GM12878 (cell line): ENCODE data around the gene MYD88. TPM values are rescaled to one million over a fixed set of nuclear protein-coding genes. Genes with fewer than 3 reads are reported as not detected.
A peak's percentile ranks its signal among the peaks of the same experiment; 100 is the strongest.

Experiments
- BHLHE40 ChIP-seq, 2 experiments: fragments of 450-650 bp in 1 of 2; IDR thresholded peaks; 2 replicates each; pipeline ENCODE4 v1.6.1; 2011 to 2017; ENCODE audit warnings: low read depth in 2 of 2, borderline replicate concordance in 1 of 2, improper control_type of control experiment in 1 of 2, low read length in 1 of 2, mild to moderate bottlenecking in 1 of 2
- CREM ChIP-seq: IDR thresholded peaks from 2 replicates; pipeline ENCODE4 v1.6.1; 2014; ENCODE audit warnings: antibody characterized with exemption, low read depth
- GATAD2B ChIP-seq: fragments of 450-650 bp; conservative IDR thresholded peaks from 2 replicates; pipeline ENCODE4 v1.6.1; 2017; ENCODE audit warnings: low read depth, mild to moderate bottlenecking, moderate library complexity
- MTA2 ChIP-seq: fragments of 450-650 bp; IDR thresholded peaks from 2 replicates; pipeline ENCODE4 v1.6.1; 2016; ENCODE audit warnings: low read depth, mild to moderate bottlenecking, moderate library complexity
- MXI1 ChIP-seq: fragments of 150-350 bp; IDR thresholded peaks from 2 replicates; pipeline ENCODE4 v1.6.1; 2011; ENCODE audit warnings: low read depth, mild to moderate bottlenecking, inconsistent platforms, low read length, improper control_type of control experiment
- NR2C2 ChIP-seq: IDR thresholded peaks from 2 replicates; pipeline ENCODE4 v1.6.1; 2011; ENCODE audit warnings: borderline replicate concordance, low read depth; ENCODE audit not compliant: control insufficient read depth, insufficient read length
- polyA plus RNA-seq, 11 experiments: library from polyadenylated mRNA; depleted of rRNA in 4 of 11; unstranded in 6 of 11; stranded (reverse) in 5 of 11; fragments of >200 nt; fragmentation: Nextera tagmentation in 4 of 11; fragmentation: Illumina TruSeq in 1 of 11; extraction: Ambion mirVana in 4 of 11; extraction: Trizol in 1 of 11; gene quantifications; 1 replicate in 1 of 11; 2 replicates in 10 of 11; pipeline versions ENCODE4 v1.2.1 to v1.2.3, GENCODE V29; 2011 to 2016; ENCODE audit warnings: inconsistent platforms in 2 of 11, missing spikeins in 2 of 11, low read depth in 1 of 11
- total RNA-seq, 4 experiments: library from RNA; depleted of rRNA in 3 of 4; stranded (reverse); fragments of >200 nt in 3 of 4; fragmentation: Illumina TruSeq in 1 of 4; extraction: Trizol in 1 of 4; gene quantifications; 2 replicates each; pipeline versions ENCODE4 v1.2.1 to v1.2.3, GENCODE V29; 2013 to 2021
- TF ChIP-seq, protein P1 (sequence below): fragments of 450-650 bp; IDR thresholded peaks from 2 replicates; pipeline ENCODE4 v1.6.1; 2017; ENCODE audit warnings: mild to moderate bottlenecking, moderate library complexity
- TF ChIP-seq, protein P2 (sequence below): fragments of 450-650 bp; IDR thresholded peaks from 2 replicates; pipeline ENCODE4 v1.6.1; 2016; ENCODE audit warnings: mild to moderate bottlenecking
- TF ChIP-seq, protein P3 (sequence below): IDR thresholded peaks from 2 replicates; pipeline ENCODE4 v1.6.1; 2012; ENCODE audit warnings: improper control_type of control experiment, low read depth, low read length; ENCODE audit not compliant: insufficient replicate concordance
- TF ChIP-seq, protein P4 (sequence below): IDR thresholded peaks from 2 replicates; pipeline ENCODE4 v1.6.1; 2012; ENCODE audit warnings: low read depth, low read length, improper control_type of control experiment
- TF ChIP-seq, protein P5 (sequence below): IDR thresholded peaks from 2 replicates; pipeline ENCODE4 v1.6.1; 2011; ENCODE audit warnings: mild to moderate bottlenecking, low read depth, low read length, moderate library complexity; ENCODE audit not compliant: insufficient replicate concordance

The MYD88 gene
- total and polyA plus RNA-seq, 10 of the 15 experiments (the other 5 are each of a cell fraction or from before 2014, with no cell fraction given) = 5.5 to 84.8 (median 67.5) TPM

DNA sequence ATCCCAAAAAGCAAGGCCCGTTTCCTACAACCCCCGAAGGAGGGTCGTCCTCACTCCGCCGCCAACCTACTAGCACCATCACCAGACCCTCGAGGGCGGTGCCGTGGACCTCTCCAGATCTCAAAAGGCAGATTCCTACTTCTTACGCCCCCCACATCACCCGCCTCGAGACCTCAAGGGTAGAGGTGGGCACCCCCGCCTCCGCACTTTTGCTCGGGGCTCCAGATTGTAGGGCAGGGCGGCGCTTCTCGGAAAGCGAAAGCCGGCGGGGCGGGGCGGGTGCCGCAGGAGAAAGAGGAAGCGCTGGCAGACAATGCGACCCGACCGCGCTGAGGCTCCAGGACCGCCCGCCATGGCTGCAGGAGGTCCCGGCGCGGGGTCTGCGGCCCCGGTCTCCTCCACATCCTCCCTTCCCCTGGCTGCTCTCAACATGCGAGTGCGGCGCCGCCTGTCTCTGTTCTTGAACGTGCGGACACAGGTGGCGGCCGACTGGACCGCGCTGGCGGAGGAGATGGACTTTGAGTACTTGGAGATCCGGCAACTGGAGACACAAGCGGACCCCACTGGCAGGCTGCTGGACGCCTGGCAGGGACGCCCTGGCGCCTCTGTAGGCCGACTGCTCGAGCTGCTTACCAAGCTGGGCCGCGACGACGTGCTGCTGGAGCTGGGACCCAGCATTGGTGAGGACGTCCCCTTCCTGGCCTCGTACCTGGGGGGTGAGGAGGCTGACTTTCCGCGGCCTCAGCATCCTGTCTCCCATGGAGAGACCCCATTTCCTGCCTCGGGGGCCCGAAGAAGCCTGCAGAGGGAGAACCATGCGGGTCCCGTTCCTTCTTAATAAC, at the start of gene MYD88 (continued):
- TF ChIP-seq, protein P1, sequence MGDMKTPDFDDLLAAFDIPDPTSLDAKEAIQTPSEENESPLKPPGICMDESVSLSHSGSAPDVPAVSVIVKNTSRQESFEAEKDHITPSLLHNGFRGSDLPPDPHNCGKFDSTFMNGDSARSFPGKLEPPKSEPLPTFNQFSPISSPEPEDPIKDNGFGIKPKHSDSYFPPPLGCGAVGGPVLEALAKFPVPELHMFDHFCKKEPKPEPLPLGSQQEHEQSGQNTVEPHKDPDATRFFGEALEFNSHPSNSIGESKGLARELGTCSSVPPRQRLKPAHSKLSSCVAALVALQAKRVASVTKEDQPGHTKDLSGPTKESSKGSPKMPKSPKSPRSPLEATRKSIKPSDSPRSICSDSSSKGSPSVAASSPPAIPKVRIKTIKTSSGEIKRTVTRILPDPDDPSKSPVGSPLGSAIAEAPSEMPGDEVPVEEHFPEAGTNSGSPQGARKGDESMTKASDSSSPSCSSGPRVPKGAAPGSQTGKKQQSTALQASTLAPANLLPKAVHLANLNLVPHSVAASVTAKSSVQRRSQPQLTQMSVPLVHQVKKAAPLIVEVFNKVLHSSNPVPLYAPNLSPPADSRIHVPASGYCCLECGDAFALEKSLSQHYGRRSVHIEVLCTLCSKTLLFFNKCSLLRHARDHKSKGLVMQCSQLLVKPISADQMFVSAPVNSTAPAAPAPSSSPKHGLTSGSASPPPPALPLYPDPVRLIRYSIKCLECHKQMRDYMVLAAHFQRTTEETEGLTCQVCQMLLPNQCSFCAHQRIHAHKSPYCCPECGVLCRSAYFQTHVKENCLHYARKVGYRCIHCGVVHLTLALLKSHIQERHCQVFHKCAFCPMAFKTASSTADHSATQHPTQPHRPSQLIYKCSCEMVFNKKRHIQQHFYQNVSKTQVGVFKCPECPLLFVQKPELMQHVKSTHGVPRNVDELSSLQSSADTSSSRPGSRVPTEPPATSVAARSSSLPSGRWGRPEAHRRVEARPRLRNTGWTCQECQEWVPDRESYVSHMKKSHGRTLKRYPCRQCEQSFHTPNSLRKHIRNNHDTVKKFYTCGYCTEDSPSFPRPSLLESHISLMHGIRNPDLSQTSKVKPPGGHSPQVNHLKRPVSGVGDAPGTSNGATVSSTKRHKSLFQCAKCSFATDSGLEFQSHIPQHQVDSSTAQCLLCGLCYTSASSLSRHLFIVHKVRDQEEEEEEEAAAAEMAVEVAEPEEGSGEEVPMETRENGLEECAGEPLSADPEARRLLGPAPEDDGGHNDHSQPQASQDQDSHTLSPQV = no peak
- peak; percentile 54; the same call in 1 of the 2 replicates for TF ChIP-seq MXI1
- TF ChIP-seq, protein P2, sequence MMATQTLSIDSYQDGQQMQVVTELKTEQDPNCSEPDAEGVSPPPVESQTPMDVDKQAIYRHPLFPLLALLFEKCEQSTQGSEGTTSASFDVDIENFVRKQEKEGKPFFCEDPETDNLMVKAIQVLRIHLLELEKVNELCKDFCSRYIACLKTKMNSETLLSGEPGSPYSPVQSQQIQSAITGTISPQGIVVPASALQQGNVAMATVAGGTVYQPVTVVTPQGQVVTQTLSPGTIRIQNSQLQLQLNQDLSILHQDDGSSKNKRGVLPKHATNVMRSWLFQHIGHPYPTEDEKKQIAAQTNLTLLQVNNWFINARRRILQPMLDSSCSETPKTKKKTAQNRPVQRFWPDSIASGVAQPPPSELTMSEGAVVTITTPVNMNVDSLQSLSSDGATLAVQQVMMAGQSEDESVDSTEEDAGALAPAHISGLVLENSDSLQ = no peak
- peak; percentile 47; the same call in 1 of the 2 replicates for TF ChIP-seq MTA2
- TF ChIP-seq GATAD2B = peak; percentile 83
- TF ChIP-seq, protein P3, sequence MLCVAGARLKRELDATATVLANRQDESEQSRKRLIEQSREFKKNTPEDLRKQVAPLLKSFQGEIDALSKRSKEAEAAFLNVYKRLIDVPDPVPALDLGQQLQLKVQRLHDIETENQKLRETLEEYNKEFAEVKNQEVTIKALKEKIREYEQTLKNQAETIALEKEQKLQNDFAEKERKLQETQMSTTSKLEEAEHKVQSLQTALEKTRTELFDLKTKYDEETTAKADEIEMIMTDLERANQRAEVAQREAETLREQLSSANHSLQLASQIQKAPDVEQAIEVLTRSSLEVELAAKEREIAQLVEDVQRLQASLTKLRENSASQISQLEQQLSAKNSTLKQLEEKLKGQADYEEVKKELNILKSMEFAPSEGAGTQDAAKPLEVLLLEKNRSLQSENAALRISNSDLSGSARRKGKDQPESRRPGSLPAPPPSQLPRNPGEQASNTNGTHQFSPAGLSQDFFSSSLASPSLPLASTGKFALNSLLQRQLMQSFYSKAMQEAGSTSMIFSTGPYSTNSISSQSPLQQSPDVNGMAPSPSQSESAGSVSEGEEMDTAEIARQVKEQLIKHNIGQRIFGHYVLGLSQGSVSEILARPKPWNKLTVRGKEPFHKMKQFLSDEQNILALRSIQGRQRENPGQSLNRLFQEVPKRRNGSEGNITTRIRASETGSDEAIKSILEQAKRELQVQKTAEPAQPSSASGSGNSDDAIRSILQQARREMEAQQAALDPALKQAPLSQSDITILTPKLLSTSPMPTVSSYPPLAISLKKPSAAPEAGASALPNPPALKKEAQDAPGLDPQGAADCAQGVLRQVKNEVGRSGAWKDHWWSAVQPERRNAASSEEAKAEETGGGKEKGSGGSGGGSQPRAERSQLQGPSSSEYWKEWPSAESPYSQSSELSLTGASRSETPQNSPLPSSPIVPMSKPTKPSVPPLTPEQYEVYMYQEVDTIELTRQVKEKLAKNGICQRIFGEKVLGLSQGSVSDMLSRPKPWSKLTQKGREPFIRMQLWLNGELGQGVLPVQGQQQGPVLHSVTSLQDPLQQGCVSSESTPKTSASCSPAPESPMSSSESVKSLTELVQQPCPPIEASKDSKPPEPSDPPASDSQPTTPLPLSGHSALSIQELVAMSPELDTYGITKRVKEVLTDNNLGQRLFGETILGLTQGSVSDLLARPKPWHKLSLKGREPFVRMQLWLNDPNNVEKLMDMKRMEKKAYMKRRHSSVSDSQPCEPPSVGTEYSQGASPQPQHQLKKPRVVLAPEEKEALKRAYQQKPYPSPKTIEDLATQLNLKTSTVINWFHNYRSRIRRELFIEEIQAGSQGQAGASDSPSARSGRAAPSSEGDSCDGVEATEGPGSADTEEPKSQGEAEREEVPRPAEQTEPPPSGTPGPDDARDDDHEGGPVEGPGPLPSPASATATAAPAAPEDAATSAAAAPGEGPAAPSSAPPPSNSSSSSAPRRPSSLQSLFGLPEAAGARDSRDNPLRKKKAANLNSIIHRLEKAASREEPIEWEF = no peak
- peak in 1 of 2 experiments; percentile 53; a peak in 2 of 4 replicates for TF ChIP-seq BHLHE40 (IDR thresholded peaks at IDR 0.05; ENCODE audit: borderline replicate concordance in 1 of 2, low read depth in 2 of 2, low read length in 1 of 2)
- TF ChIP-seq CREM = peak; percentile 9; the same call in 1 of the 2 replicates
- TF ChIP-seq, protein P4, sequence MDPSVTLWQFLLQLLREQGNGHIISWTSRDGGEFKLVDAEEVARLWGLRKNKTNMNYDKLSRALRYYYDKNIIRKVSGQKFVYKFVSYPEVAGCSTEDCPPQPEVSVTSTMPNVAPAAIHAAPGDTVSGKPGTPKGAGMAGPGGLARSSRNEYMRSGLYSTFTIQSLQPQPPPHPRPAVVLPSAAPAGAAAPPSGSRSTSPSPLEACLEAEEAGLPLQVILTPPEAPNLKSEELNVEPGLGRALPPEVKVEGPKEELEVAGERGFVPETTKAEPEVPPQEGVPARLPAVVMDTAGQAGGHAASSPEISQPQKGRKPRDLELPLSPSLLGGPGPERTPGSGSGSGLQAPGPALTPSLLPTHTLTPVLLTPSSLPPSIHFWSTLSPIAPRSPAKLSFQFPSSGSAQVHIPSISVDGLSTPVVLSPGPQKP = 0 out of 2 replicates have a peak, but pooled peaks have one; percentile 40
- TF ChIP-seq, protein P5, sequence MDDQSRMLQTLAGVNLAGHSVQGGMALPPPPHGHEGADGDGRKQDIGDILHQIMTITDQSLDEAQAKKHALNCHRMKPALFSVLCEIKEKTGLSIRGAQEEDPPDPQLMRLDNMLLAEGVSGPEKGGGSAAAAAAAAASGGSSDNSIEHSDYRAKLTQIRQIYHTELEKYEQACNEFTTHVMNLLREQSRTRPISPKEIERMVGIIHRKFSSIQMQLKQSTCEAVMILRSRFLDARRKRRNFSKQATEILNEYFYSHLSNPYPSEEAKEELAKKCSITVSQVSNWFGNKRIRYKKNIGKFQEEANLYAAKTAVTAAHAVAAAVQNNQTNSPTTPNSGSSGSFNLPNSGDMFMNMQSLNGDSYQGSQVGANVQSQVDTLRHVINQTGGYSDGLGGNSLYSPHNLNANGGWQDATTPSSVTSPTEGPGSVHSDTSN = no peak
- no peak for TF ChIP-seq NR2C2
